Activated CD8-positive, alpha-beta memory T cell treated with anti-CD3 and anti-CD28 coated beads for 4 hours (primary cell): ENCODE data around the gene BCL2L2.
A peak's percentile ranks its signal among the peaks of the same experiment; 100 is the strongest.

Source experiments
- DNase-seq, 2 donors: peaks; one replicate each; pipeline ENCODE4 v3.0.0-alpha.2; 2020; ENCODE audit warnings: low read depth in 2 of 2

Gene BCL2L2

GRCh38 chr14:23299986-23300686, 6.5 kb upstream of the BCL2L2 start:
- DNase-seq: no peak

GRCh38 chr14:23300687-23301223, 5.9 kb upstream of the BCL2L2 start:
- DNase-seq: no peak

GRCh38 chr14:23301288-23301968, 5.2 kb upstream of the BCL2L2 start:
- peak; percentile 93 for DNase-seq

- DNase-seq: no peak
Measured at GRCh38 chr14:23301969-23302289, 4.7 kb upstream of the BCL2L2 start.

- peak; percentile 70 to 83 for DNase-seq
Measured at GRCh38 chr14:23302290-23303225, 4.1 kb upstream of the BCL2L2 start, which contains the start of gene PPP1R3E. Gene PPP1R3E, minus strand, starts transcription at chr14:23302859. Its CDS starts 283 bp downstream, at chr14:23302576.

GRCh38 chr14:23307146-23307530, 505 bp downstream of the BCL2L2 start:
- DNase-seq: no peak

GRCh38 chr14:23307687-23308644, 1.3 kb downstream of the BCL2L2 start:
- no peak for DNase-seq

- no peak for DNase-seq
Measured at GRCh38 chr14:23308721-23309445, 2.2 kb downstream of the BCL2L2 start.

- no peak for DNase-seq
Measured at GRCh38 chr14:23310546-23310945, 3.9 kb downstream of the BCL2L2 start.

- DNase-seq: no peak
Measured at GRCh38 chr14:23316300-23316699, 9.7 kb downstream of the BCL2L2 start.

GRCh38 chr14:23319746-23320583, 13.3 kb downstream of the BCL2L2 start:
- no peak for DNase-seq

- peak; percentile 94 to 97 for DNase-seq
Measured at GRCh38 chr14:23320584-23321571, 14.2 kb downstream of the BCL2L2 start, which contains the start of gene PABPN1. Gene PABPN1, plus strand, starts transcription at chr14:23321457. Its CDS starts 13 bp downstream, at chr14:23321470.

- peak; percentile 18 to 34 for DNase-seq
Measured at GRCh38 chr14:23321572-23322547, 15.2 kb downstream of the BCL2L2 start.

- DNase-seq: no peak
Measured at GRCh38 chr14:23322568-23323517, 16.2 kb downstream of the BCL2L2 start.

- no peak for DNase-seq
Measured at GRCh38 chr14:23323838-23324454, 17.3 kb downstream of the BCL2L2 start.
